Jurkat, Clone E6-1 (cell line): ENCODE results near the gene ATF7.
A peak's percentile ranks its signal among the peaks of the same experiment; 100 is the strongest.
"Not testable (repeated sequence)": the region's sequence is repeated elsewhere in the genome, so short reads cannot be mapped to it uniquely, and the experiment has no call there.

Experiments
- DNase-seq: peaks from one replicate; pipeline ENCODE4 v3.0.0-alpha.2; 2011; ENCODE audit warnings: low read depth, low spot score
- H3K4me3 ChIP-seq: 2 replicates; pipeline ENCODE4 v1.5.1; 2011; ENCODE audit warnings: mild to moderate bottlenecking, low read length, control low read depth, moderate library complexity

Gene ATF7

DNA sequence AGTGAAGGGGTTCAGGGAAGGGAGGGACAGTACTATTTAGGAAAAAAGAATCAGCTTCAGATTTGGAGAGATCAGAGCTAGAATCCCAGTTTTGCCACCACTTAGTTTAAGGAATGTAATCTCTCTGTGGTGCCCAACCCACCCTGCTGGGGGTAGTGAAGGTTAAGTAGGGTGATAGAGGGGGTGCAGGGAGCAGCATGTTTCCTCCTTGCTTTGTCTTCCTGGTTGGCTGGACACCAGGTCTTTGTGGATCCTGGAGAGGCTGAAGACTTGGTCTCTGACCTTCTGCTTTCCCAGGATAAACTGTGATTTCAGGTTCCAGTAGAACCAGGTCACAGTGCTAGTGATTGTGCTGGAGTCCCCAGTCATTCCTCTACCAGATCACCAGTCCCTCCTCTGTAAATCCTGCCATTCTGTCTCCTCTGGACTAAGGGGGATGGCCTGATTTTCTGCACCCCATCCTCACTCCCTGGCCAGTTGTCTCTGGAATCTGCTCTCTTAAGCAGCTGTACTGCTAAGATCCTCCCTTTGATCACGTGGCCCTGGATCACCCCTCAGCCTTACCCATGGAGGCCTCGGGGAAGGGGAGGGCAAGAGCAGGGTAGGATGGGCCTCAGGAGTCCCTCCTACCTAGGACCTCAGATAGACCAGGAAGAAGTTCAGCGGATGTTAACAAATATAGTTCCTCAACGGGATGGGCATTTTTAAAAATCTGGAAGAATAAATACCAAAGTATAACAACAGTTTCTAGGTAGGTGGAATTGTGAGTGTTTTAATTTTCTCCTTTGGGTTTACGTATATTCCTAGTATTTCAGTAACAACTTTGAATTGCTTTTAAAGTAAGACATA is 130.1 kb downstream of the ATF7 start:
- no peak for DNase-seq
- no peak overlapping the region for H3K4me3 ChIP-seq

DNA sequence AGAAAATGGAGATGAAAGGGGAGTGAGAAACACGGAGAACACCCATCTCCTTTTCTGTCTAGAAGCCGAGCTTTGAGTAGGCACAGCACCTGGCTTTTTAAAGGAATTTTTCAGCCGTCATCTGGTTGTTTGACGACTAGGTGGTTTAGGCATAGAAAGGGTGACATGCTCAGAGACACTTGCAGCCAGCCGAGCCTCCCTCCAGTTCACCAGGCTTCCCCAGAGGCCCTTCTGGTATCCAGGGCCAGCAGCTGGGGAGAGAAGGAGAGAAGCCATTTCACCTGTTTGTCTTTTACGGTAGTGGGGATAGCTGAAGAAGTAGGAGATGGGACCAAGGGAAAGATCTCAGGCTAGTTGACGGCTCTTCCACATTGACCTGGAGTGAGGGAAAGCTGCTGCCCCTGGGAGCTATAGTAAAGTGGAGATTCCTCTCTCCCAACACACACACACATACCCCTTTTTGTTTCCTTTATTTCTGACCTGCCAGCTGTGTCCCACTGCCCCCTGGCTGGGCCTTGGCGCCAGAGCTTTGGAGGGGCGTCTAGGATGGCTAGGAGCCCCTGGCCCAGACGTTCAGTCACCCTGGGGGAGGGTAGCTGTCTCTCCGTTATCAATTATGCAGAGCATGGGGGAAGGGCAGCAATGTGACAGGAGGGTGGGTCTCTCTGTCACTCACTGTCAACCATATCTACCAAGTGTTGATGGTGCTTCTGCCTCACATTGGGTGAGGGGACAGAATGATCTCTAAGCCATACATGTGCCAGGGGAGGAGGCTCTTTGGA is 132.4 kb downstream of the ATF7 start:
- no peak for DNase-seq
- peak overlapping the region; percentile 69 for H3K4me3 ChIP-seq

DNA sequence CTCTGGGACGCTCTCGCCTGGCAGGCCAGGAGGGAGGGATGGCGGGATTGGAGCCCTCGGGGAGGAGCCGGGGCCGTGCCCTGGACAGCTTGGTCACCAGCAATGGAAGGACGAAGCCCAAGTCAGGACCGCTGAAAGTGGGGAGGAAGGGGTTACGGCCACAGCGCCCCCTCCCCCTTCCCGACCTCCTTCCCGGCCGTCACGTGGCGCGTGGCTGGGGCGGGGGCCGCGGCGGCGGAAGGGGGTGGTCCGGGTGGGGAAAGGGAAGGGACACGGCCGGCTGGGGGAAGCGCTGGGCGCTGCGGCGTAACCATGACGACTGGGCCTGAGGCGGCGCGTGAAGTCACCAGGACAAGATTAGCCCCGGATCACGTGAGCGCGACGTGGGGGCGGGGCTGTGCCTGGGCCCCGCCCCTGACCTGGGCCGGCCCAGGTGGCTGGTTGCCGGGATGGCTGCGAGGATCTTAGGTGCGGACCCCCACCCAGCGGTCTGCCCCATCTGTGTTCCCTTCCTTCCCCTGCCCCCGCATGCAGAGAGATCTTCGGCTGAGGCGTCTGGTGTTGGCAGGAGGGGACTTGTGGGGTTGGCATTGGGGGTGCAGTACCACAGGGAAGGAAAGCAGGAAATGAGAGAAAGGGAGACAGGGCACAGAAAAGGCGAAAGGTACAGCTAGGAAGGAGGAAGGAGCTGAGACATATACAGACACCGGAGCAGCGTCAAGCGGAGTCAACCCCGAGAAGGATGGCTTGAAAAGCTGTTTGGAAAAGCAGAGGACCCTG is 133.2 kb downstream of the ATF7 start:
- peak overlapping the region; percentile 69 for H3K4me3 ChIP-seq
- DNase-seq, result peak; percentile 69

DNA sequence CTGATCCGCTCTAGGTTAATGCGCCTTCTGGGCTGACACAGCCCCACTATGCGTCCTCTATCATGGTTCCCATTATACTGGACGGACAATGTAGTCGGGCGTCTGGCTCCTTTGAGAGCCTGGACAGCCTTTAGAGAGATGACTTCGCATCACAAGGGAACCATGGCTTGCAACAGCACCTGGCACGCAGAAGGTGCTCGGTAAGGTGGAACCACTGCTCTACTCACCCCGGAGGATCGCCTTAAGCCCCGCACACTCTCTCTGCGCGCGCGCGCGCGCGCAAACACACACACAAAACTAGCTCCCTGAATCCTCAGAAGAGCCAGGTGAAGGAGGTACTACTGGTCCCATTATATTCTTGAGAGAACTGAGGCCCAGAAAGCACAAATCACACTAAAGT is 134.0 kb downstream of the ATF7 start:
- no peak for DNase-seq
- H3K4me3 ChIP-seq, result no peak overlapping the region

DNA sequence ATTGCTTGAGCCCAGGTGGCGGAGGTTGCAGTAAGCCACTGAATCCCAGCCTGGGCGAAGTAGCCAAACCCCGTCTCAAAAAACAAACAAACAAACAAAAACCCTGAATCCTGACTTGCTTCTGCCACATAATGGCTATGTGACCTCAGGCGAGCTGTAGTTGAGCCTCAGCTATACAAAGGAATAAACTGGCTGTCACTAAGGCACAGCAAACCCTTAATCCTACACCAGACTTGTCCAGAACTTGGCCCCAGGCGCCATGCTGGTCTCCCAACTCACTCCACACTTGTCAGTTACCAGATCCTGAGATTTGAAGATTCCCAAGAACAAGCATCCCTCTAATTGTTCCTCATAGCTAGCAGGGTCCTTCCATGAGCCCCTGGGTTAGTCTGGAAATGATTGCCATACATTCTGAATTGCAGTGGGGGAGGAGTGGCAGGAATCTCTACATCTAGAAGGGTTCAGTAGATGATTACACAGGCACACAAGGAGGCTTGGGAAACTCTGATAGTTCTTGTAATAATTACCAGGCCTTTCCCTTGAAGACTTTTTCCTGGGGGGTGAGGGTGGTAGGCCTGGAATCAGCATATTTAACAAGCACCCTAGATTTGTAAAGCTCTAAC is 136.8 kb downstream of the ATF7 start:
- no peak overlapping the region for H3K4me3 ChIP-seq
- no peak for DNase-seq

DNA sequence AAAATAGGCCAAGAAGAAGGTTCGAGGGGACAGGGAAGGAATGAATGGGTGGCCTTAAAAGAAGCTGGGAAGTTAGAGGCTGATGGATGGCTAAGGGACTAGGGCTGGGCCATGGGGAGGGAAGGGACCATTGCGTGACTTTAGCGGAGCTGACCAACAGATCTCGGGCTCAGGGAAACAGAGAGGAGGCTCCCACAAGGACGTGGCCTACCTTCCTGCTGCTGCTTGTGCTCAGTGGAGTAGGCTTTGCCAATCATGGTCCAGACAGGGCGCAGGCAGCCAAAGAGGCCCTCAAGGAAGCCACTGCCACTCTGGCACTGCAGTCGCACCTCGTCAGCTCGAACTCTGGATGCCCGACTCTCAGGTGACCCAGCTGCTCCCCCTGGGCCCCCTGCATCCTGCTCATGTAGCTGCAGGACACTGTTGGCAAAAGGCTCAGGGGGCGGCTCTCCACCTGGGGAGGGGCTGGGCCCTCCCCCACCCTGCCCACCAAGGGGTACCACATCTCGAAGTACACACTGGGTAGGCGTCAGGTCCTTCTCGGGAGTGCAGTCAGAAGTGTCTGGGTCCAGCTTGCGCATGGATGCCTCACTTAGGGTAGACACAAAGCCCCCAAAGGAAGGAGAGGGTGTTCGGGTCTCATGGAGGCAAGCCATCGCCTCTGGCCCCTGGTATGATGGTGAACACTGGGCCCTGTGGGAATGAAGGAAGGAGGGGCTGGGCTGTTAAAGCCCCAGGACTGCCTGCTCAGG is 139.3 kb downstream of the ATF7 start:
- DNase-seq, result no peak
- no peak overlapping the region for H3K4me3 ChIP-seq

DNA sequence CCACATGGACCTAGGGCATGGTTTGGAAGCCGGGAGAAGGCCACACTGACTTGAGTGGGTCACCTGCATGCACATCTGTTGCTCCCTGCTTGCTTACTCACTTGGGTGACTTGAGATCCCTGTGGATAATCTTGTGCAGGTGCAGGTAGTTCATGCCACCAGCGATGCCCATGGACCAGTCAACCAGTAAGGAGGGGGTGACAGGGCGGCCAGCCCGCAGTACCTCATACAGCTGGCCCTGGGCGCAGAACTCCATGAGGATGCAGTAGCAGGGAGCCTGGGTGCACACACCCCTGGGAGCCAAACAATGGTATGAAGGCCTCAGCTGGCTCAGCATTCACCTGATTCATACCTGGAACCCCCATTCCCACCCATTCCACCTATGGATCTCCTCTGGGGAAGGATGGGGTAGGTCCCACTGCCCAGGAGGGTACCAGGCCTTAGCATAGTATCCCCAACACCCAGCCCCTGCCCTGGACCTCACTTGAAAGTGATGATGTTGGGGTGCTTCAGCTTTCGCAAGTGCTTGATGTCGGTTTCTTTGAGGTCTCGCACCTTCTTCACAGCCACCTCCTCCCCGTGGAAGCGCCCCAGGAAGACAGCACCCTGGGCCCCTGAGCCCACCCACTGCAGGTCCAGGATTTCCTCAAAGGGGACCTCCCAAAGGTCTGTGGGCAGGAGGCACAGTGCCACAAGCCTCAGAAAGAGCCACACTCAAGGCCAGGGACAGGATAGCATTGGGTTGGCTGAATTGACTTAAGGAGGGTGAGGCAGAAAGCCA is 140.0 kb downstream of the ATF7 start:
- no peak for DNase-seq
- no peak overlapping the region for H3K4me3 ChIP-seq

DNA sequence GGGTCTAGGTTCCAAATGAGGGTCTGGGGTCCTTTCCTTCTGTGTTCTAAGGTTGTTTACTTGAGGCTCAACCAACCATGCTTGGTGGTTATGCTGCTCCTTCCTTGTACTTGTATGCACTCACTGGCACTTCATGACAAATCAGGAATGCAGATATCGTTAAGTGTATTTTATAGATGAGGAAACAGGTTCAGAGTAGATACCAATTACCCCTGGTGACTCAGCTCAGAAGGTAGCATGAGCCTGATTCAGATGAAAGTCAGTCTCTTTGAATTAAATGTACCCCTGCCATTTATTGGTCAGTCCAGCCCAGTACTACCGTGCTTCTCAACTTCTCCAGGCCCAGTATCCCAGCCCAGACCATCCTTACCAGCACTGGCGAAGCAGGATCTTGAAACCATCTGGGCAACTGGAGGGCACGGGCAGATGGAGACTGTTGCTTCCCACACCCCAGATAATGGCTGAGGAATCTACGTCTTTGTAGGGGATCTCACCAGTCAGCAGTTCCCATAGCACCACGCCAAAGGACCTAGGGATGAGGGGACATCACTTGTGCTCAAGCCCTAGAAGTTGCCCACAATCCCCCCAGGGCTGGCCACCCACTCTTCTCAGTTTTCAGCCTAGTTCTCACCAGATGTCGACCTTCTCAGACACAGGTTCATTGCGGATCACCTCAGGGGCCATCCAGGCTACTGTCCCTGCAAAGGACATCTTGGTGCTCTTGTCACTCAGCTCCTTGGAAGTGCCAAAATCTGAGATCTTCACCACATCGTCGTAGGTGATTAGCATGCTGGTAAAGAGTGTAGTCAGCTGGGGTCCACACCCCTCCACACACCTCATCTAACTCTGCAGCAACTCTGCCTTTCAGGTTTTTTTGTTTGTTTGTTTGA is 141.3 kb downstream of the ATF7 start:
- no peak overlapping the region for H3K4me3 ChIP-seq
- no peak for DNase-seq

DNA sequence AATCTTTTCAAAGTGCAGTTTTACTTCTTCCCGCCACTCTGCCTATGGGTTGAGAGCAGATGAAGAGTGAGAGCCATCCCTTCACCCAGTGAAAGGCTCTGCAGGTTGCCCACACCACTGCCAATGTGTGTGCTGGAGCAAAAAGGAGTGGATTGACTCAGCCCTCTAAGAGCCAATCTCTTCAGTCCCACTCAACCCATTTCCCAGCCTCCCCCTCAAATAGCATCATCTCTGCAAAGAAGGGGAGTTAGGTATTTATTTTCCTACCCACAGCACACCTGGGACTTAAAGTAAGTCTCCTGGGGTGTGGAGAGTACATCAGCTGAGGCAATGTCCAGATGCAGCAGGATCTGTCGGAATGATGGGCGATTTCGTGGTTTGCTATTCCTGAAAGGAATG is 142.2 kb downstream of the ATF7 start:
- no peak for DNase-seq

DNA sequence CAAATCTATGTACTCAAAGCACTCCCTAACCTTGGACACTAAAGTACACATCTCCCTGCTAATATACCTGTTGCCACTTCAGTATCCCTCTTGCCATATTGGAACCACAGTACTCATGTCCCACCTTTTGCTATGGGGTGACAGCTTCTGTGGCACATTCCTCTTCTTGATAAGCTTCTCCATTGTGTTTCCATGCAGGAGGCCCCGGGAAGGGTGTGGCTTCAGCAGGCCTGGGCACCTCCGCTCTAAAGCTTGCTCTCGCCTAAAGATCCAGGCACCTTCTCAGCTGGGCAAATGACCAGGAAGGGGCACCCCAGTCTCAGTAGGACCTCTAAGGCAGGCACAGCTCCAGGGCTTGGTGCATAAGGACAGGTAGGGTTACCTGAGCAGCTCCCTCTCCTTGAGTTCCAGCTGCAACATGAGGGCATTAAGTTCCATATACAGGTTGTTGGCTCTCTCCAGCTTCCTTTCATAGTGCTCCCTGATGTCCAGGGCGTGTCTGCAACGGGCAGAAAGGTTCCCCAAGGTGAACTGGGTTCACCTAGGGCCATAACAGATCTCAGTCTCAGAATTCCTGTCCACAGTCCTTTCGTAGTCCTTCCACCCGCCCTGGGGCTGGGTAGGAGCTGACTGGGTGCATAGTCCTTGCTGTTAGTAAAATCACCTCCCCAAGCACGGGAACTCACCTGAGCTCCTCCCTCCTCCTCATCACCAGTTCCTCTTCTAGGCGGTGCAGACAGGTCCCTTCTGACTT is 142.8 kb downstream of the ATF7 start:
- no peak for DNase-seq
- H3K4me3 ChIP-seq, result no peak overlapping the region

More for the DNA sequence above, 142.2 kb downstream of the ATF7 start:
- no peak overlapping the region for H3K4me3 ChIP-seq

DNA sequence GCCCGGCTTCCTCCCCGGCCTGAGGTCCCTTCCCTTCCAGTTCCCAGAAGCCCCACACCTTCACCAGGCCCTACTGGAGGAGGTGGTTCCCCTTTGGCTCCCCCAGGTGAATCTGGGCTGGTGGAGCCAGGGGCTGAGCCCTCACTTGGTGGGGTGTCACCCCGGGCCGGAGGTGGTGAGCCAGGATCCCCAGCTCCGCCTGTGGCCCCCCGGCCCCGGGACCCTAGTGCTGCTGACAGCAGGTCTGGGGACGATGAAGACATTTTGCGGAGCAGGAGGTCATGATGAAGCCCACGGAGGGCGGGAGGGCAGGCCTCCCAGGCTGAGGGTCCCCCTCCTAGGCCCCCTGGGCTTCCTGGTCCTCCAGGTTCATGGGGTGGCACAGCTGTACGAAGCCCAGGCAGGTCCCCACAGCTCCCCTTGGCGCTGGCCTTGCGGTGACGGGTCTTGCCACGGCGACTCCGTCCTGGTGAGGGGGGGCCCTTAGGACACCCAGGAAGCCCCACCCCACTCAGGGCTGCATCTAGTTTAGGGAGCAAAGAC is 143.5 kb downstream of the ATF7 start:
- no peak for DNase-seq
- no peak overlapping the region for H3K4me3 ChIP-seq

DNA sequence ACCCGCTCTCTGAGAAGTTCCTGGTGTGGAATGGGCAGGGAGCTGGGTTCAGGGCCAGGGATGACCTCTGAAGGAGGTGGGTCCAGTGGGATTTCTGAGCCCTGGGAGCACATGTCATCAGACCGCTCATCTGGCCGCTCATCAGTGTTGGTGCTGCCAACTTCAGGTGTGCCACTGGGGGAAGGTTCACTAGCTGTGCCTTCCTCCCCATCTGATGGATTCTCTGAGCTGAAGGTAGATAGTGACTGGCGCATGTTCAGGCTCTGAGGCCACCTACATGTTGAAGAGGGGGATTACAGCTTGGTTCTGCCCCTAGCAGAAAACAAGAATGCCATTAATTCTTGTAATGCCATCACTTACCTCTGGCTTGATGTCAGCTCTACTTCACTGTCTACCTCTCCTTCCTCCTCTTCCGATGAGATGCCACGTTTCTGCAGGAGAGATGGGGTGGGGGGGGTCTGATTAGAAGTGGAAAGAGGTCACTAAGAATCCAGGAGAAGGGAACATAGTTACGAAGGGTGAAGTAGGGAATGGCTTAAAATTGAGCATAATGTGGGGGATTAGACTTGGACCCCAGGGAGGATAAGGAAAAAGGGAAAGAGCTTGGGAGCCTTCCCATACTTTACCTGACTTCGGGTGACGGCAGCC is 144.1 kb downstream of the ATF7 start:
- DNase-seq, result no peak
- H3K4me3 ChIP-seq, result no peak overlapping the region

DNA sequence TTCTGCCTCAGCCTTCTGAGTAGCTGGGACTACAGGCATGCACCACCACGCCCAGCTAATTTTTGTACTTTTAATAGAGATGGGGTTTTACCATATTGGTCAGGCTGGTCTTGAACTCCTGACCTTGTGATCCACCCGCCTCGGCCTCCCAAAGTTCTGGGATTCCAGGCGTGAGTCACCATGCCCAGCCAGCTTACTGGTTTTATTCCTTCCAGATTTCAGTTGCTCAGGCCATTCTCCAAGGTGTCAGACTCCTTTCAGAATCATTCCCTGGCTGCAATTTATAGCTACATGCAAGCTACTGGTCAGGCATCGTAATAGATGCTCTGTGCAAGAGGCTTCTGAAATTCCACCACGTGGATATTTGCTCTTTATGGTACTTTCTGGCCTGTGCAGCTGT is 144.7 kb downstream of the ATF7 start:
- not testable (repeated sequence) for H3K4me3 ChIP-seq, DNase-seq

DNA sequence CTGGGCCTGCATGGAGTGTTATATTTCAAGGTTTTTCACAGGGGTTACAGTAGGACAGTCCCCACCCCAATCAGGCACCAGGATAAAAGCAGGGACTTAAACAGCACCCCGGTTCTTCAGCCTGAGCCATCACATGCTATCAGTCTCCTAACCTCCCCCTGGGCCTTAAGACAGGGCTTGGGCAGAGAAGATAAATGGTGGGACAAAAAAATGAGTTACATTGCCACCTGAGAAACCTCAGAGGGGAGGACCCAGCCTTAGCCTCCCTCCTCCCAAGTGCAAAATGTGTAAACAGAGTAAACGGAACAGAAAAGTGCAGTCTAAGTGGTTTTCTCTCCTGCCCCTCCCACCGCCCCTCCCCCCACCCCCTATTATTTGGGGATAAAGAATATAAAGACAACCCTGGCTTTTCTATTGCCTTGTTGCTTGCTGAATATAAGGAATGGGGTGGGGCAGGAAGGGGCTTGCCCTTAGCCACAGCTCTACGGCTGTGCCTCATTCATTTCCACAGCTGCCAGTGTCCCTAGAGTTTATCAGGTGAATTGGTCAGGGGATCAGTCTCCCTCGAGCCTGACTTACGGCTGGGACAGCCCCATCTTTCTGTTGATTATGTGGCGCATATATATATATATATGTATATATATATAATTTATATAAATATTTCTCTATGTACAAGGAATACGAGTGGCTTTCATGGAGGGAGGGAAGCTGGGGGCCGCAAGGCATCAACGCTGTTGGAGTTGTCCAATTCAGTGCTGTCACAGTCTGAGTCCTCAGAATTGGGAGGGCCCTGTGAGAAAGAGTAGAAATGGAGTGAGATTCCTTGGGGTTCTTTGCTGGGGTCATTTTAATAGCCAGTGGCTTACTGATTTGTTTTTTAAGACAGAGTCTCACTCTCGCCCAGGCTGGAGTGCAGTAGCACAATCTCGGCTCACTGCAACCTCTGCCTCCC is 145.4 kb downstream of the ATF7 start:
- no peak for DNase-seq
- H3K4me3 ChIP-seq, result no peak overlapping the region

DNA sequence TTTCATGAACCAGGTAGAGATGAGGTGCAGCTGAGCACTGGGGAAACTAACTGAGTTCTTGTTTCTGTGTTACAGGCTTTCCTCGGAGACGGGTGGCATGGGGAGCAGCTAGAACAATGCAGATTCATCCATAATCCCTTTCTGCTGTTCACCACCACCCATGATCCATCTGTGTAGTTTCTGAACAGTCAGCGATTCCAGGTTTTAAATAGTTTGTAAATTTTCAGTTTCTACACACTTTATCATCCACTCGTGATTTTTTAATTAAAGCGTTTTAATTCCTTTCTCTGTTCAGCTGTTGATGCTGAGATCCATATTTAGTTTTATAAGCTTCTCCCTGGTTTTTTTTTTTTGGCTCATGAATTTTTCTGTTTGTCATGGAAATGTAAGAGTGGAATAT is 146.9 kb downstream of the ATF7 start:
- H3K4me3 ChIP-seq, result no peak overlapping the region
- no peak for DNase-seq
